HCT116 (cell line): ENCODE measurements around the gene ERICH6. TPM values are rescaled to one million over a fixed set of nuclear protein-coding genes. Genes with fewer than 3 reads are reported as not detected.

Experiments
- ATAC-seq: fragments of 200-7000 bp; cut with Tn5 transposase; 2 replicates; pipeline ENCODE4 v1.9.1; 2020; ENCODE audit warnings: mild to moderate bottlenecking, moderate library complexity
- BruUV-seq: library from RNA; stranded (reverse); fragments of 400-500 nt; replicated peaks from 2 replicates; lab custom pipeline; 2021; lab: Mats Ljungman, UMichigan
- CTCF ChIA-PET: fragments of 300-600 bp; sonication (Branson Sonifier 250); formaldehyde crosslinking; loops from one replicate; lab custom pipeline; 2021; ENCODE audit warnings: antibody characterized with exemption; lab: Charles Lee
- POLR2A ChIA-PET: fragments of 300-600, 350-600 bp; sonication (Branson Sonifier 250); formaldehyde crosslinking; loops from one replicate; lab custom pipeline; 2021; ENCODE audit warnings: antibody characterized with exemption; lab: Charles Lee
- RAD21 ChIA-PET, 2 experiments: fragments of 300-600 bp; sonication (Branson Sonifier 250); formaldehyde crosslinking; loops; one replicate each; lab custom pipeline; 2023; ENCODE audit warnings: low total read pairs in 2 of 2; ENCODE audit not compliant: uncharacterized antibody in 2 of 2, unreplicated experiment in 2 of 2, low non-redundant PET in 1 of 2; lab: Charles Lee
- DNase-seq: peaks from one replicate; pipeline ENCODE4 v3.0.0-alpha.2; 2010; ENCODE audit warnings: low read depth, low spot score
- H2AFZ ChIP-seq: fragments of 200-600 bp; shearing (Covaris generic), sonication (generic); 2 replicates; pipeline ENCODE4 v1.6.1; 2017; ENCODE audit warnings: low read depth, mixed run types, mixed read lengths, antibody characterized with exemption, low read length; ENCODE audit not compliant: poor library complexity, severe bottlenecking
- H3K27ac ChIP-seq: 2 replicates; pipeline ENCODE4 v1.5.1; 2012; ENCODE audit warnings: low read depth, low read length
- H3K27me3 ChIP-seq: fragments of 200-600 bp; sonication (generic); 2 replicates; pipeline ENCODE4 v1.6.1; 2016; ENCODE audit warnings: mixed run types, low read length, mixed read lengths; ENCODE audit not compliant: insufficient read depth
- H3K36me3 ChIP-seq, 2 experiments: fragments of 200-500 bp in 1 of 2; fragments of 200-600 bp in 1 of 2; sonication (Bioruptor generic) in 1 of 2; sonication (generic) in 1 of 2; 2 replicates each; pipeline versions ENCODE4 v1.5.1 to v1.6.1; 2014 to 2016; ENCODE audit warnings: low read length in 2 of 2, inconsistent platforms in 1 of 2, mixed read lengths in 1 of 2, mixed run types in 1 of 2; ENCODE audit not compliant: insufficient read depth in 2 of 2, control insufficient read depth in 1 of 2
- H3K4me1 ChIP-seq, 2 experiments: fragments of 200-600 bp in 1 of 2; sonication (generic) in 1 of 2; 2 replicates each; pipeline versions ENCODE4 v1.5.1 to v1.6.1; 2012 to 2017; ENCODE audit warnings: low read length in 2 of 2, inconsistent platforms in 1 of 2, mild to moderate bottlenecking in 1 of 2, mixed read lengths in 1 of 2, mixed run types in 1 of 2, moderate library complexity in 1 of 2; ENCODE audit not compliant: insufficient read depth in 2 of 2, control insufficient read depth in 1 of 2
- H3K4me2 ChIP-seq: fragments of 200-600 bp; sonication (generic); 2 replicates; pipeline ENCODE4 v1.6.1; 2017; ENCODE audit warnings: mixed run types, low read length, mixed read lengths
- H3K4me3 ChIP-seq, 2 experiments: fragments of 200-600 bp in 1 of 2; sonication (generic) in 1 of 2; replicated peaks in 1 of 2; 2 replicates each; pipeline ENCODE4 v1.5.1; 2011 to 2016; ENCODE audit warnings: low read length in 2 of 2, control low read depth in 1 of 2, low read depth in 1 of 2, mild to moderate bottlenecking in 1 of 2, mixed read lengths in 1 of 2, mixed run types in 1 of 2
- H3K79me2 ChIP-seq: fragments of 200-600 bp; sonication (generic); 2 replicates; pipeline ENCODE4 v1.6.1; 2017; ENCODE audit warnings: mild to moderate bottlenecking, mixed run types, low read length, moderate library complexity, mixed read lengths; ENCODE audit not compliant: insufficient read depth
- H3K9ac ChIP-seq: fragments of 200-600 bp; sonication (generic); 2 replicates; pipeline ENCODE4 v1.6.1; 2016; ENCODE audit warnings: low read length, mixed read lengths
- H3K9me2 ChIP-seq: fragments of 200-600 bp; sonication (generic), shearing (Covaris generic); 2 replicates; pipeline ENCODE4 v1.6.1; 2017; ENCODE audit warnings: mixed run types, mild to moderate bottlenecking, moderate library complexity; ENCODE audit not compliant: insufficient read depth
- H3K9me3 ChIP-seq, 2 experiments: fragments of 200-500 bp in 1 of 2; fragments of 200-600 bp in 1 of 2; sonication (Bioruptor generic) in 1 of 2; sonication (generic) in 1 of 2; 2 replicates each; pipeline ENCODE4 v1.6.1; 2014 to 2017; ENCODE audit warnings: low read length in 2 of 2, mixed read lengths in 2 of 2, inconsistent platforms in 1 of 2, low read depth in 1 of 2, mild to moderate bottlenecking in 1 of 2, mixed run types in 1 of 2, moderate library complexity in 1 of 2; ENCODE audit not compliant: control insufficient read depth in 1 of 2, insufficient read depth in 1 of 2
- H4K20me1 ChIP-seq: fragments of 200-600 bp; sonication (generic), shearing (Covaris generic); 2 replicates; pipeline ENCODE4 v1.6.1; 2017; ENCODE audit warnings: mixed run types, mild to moderate bottlenecking, moderate library complexity; ENCODE audit not compliant: insufficient read depth
- ATF3 ChIP-seq: IDR thresholded peaks from 2 replicates; pipeline ENCODE4 v1.6.1; 2012
- CBX3 ChIP-seq: IDR thresholded peaks from 2 replicates; pipeline ENCODE4 v1.6.1; 2012; ENCODE audit warnings: low read depth
- CTCF ChIP-seq, 3 experiments: fragments of 200-600 bp in 1 of 3; sonication (generic) in 1 of 3; IDR thresholded peaks in 2 of 3; conservative IDR thresholded peaks in 1 of 3; 2 replicates each; pipeline ENCODE4 v1.5.1; 2012 to 2017; ENCODE audit warnings: low read depth in 2 of 3, low read length in 2 of 3, antibody characterized with exemption in 1 of 3, borderline replicate concordance in 1 of 3, control low read depth in 1 of 3, mild to moderate bottlenecking in 1 of 3, mixed read lengths in 1 of 3, mixed run types in 1 of 3, moderate library complexity in 1 of 3; ENCODE audit not compliant: insufficient read depth in 1 of 3
- EGR1 ChIP-seq: IDR thresholded peaks from 2 replicates; pipeline ENCODE4 v1.6.1; 2012; ENCODE audit warnings: low read depth
- ELF1 ChIP-seq: IDR thresholded peaks from 2 replicates; pipeline ENCODE4 v1.6.1; 2012; ENCODE audit warnings: low read depth, borderline replicate concordance
- EZH2 ChIP-seq: fragments of 200-600 bp; sonication (generic); IDR thresholded peaks from 2 replicates; pipeline ENCODE4 v1.6.1; 2017; ENCODE audit warnings: antibody characterized with exemption, mixed run types
- FOSL1 ChIP-seq: IDR thresholded peaks from 2 replicates; pipeline ENCODE4 v1.6.1; 2012; ENCODE audit warnings: low read depth
- JUND ChIP-seq: IDR thresholded peaks from 2 replicates; pipeline ENCODE4 v1.6.1; 2012
- POLR2A ChIP-seq: IDR thresholded peaks from 2 replicates; pipeline ENCODE4 v1.7.0; 2011; ENCODE audit warnings: borderline replicate concordance; ENCODE audit not compliant: insufficient read depth, insufficient read length; ENCODE audit errors: extremely low read depth
- POLR2AphosphoS5 ChIP-seq: IDR thresholded peaks from 2 replicates; pipeline ENCODE4 v1.6.1; 2011; ENCODE audit warnings: mild to moderate bottlenecking, low read depth, low read length, moderate library complexity
- RAD21 ChIP-seq: IDR thresholded peaks from 2 replicates; pipeline ENCODE4 v1.6.1; 2012; ENCODE audit warnings: low read depth, mild to moderate bottlenecking
- REST ChIP-seq: IDR thresholded peaks from 2 replicates; pipeline ENCODE4 v1.6.1; 2012; ENCODE audit warnings: low read depth
- SIN3A ChIP-seq: IDR thresholded peaks from 2 replicates; pipeline ENCODE4 v1.6.1; 2012; ENCODE audit warnings: low read depth
- SRF ChIP-seq: IDR thresholded peaks from 2 replicates; pipeline ENCODE4 v1.6.1; 2012; ENCODE audit warnings: low read depth
- TCF7L2 ChIP-seq: IDR thresholded peaks from 2 replicates; pipeline ENCODE4 v1.7.0; 2011; ENCODE audit warnings: borderline replicate concordance, inconsistent platforms; ENCODE audit not compliant: insufficient read depth, insufficient read length; ENCODE audit errors: extremely low read depth
- YY1 ChIP-seq: IDR thresholded peaks from 2 replicates; pipeline ENCODE4 v1.6.1; 2011; ENCODE audit warnings: low read length, low read depth, moderate library complexity, mild to moderate bottlenecking; ENCODE audit not compliant: insufficient replicate concordance; ENCODE audit errors: extremely low read depth
- ZFX ChIP-seq: fragments of 450-650 bp; IDR thresholded peaks from 2 replicates; pipeline ENCODE4 v1.6.1; 2017
- ZNF274 ChIP-seq: fragments of 200-500 bp; sonication (Bioruptor generic); IDR thresholded peaks from 2 replicates; pipeline ENCODE4 v1.6.1; 2014; ENCODE audit warnings: mild to moderate bottlenecking, low read depth, low read length, inconsistent platforms
- intact Hi-C: fragments of 100-400 bp; cut with micrococcal nuclease; formaldehyde crosslinking; loops from 2 replicates; pipeline ENCODE4 v1.10.0; 2022
- total RNA-seq: library from RNA; stranded (reverse); gene quantifications from one replicate; pipeline ENCODE4 v1.2.1, GENCODE V29; 2021; ENCODE audit not compliant: unreplicated experiment
- TF ChIP-seq, protein P1 (sequence below): IDR thresholded peaks from 2 replicates; pipeline ENCODE4 v1.6.1; 2011; ENCODE audit warnings: mild to moderate bottlenecking, low read length, moderate library complexity; ENCODE audit not compliant: insufficient replicate concordance; ENCODE audit errors: extremely low read depth
- TF ChIP-seq, protein P2 (sequence below): IDR thresholded peaks from 2 replicates; pipeline ENCODE4 v1.6.1; 2012

The ERICH6 gene
- total RNA-seq, 1 experiment from 2014 or later: not detected

GRCh38 chr3:150734795-150735119 lies 31.0 kb upstream of the ERICH6 start:
- no peak overlapping the region for H3K27ac ChIP-seq
- no peaks in the 10 kb centered on the region for H3K27me3 ChIP-seq
- H3K9ac ChIP-seq: no peak overlapping the region
- no peaks in the 10 kb centered on the region for H3K36me3 ChIP-seq
- ATAC-seq: no peak
- no peaks in the 10 kb centered on the region for H3K9me2 ChIP-seq
- no peak for DNase-seq
- H3K4me1 ChIP-seq: peaks cover 17 to 23% of the 10 kb centered on the region in 2 experiments
- ChIA-PET POLR2A (no interaction called here), RAD21 (no interaction called here), CTCF (no interaction called here)
- no TSS peak for BruUV-seq
- intact Hi-C loops: no loop called here
- TF ChIP-seq TCF7L2 (no peak), ZNF274 (no peak), ZFX (no peak), SIN3A (no peak), EGR1 (no peak), CBX3 (no peak), CTCF (IDR thresholded peaks at IDR 0.05 in 2 of 3, conservative IDR thresholded peaks at IDR 0.05 in 1 of 3; ENCODE audit: borderline replicate concordance in 1 of 3, insufficient read depth in 1 of 3, low read depth in 2 of 3, low read length in 2 of 3) (no peak), REST (no peak), FOSL1 (no peak), RAD21 (no peak), YY1 (no peak), EZH2 (no peak), POLR2AphosphoS5 (no peak), POLR2A (no peak), ATF3 (no peak), JUND (no peak), SRF (no peak), ELF1 (no peak)
- TF ChIP-seq, protein P1, sequence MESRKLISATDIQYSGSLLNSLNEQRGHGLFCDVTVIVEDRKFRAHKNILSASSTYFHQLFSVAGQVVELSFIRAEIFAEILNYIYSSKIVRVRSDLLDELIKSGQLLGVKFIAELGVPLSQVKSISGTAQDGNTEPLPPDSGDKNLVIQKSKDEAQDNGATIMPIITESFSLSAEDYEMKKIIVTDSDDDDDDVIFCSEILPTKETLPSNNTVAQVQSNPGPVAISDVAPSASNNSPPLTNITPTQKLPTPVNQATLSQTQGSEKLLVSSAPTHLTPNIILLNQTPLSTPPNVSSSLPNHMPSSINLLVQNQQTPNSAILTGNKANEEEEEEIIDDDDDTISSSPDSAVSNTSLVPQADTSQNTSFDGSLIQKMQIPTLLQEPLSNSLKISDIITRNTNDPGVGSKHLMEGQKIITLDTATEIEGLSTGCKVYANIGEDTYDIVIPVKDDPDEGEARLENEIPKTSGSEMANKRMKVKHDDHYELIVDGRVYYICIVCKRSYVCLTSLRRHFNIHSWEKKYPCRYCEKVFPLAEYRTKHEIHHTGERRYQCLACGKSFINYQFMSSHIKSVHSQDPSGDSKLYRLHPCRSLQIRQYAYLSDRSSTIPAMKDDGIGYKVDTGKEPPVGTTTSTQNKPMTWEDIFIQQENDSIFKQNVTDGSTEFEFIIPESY: no peak
- TF ChIP-seq, protein P2, sequence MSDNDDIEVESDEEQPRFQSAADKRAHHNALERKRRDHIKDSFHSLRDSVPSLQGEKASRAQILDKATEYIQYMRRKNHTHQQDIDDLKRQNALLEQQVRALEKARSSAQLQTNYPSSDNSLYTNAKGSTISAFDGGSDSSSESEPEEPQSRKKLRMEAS: no peak
- H3K79me2 ChIP-seq: no peaks in the 10 kb centered on the region
- no peak overlapping the region for H3K4me3 ChIP-seq
- H2AFZ ChIP-seq: no peak overlapping the region
- no peak overlapping the region for H3K4me2 ChIP-seq
- no peaks in the 10 kb centered on the region for H3K9me3 ChIP-seq
- peaks cover 4% of the 10 kb centered on the region; the same call in 1 of the 2 replicates for H4K20me1 ChIP-seq
